ENCODE measurements around the gene PLCD3.
A peak's percentile ranks its signal among the peaks of the same experiment; 100 is the strongest.

The PLCD3 gene

DNA sequence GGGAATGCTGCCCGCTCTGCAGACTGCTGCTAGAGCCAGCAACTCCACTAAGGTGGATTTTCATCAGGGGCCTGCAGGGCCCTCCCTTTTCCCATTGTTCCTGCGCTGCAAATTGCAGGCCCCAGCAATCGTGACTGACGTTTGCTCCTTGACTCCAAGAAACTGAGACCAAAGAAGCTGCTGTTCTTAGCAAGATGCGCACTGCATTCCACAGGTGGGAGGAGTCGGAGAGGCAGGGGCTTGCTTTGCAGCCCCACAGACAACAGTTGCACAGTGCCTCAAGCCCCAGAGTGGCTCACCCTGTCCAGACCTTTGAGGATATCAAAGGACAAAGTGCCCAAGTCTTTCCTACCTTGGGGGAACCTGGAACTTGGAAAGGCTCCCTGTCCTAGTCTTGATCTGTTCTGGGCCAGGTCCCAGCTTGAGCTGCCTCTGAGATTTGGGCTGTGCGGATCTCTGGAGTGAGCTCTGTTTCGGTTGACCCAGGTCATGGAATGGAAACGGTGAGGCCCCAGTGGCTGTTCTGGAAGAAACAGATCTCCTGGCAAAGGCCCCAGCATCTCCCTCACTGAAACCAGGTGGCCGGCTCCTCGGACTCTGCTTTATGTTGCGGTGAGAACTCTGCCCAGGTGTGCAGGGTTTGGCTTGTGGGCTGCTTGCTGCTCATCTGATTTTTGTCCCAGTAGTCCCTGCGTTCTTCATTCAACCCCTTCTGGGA lies 24.9 kb downstream of the PLCD3 start:
- H3K9ac ChIP-seq: peak overlapping the region in 4 of 11 experiments; percentile 5 to 44 (median 28); a peak in 5 of 22 replicates
- no peaks in the 10 kb centered on the region for H3K27me3 ChIP-seq
- no peak overlapping the region for H3K4me3 ChIP-seq
- peaks cover 0 to 84% (median 14%) of the 10 kb centered on the region in 11 experiments; a peak in 9 of 22 replicates for H4K20me1 ChIP-seq
- peaks cover 36 to 56% (median 50%) of the 10 kb centered on the region in 10 experiments for H3K4me1 ChIP-seq
- H3K36me3 ChIP-seq: peaks cover 67 to 71% (median 70%) of the 10 kb centered on the region in 11 experiments
- no peak for TF ChIP-seq Cebpa-rat (IDR thresholded peaks at IDR 0.05)
- H3K9me3 ChIP-seq (replicated peaks in 1 of 11): no peaks in the 10 kb centered on the region
- no peak overlapping the region for H3K4me2 ChIP-seq
- H3K27ac ChIP-seq: peak overlapping the region in 7 of 11 experiments; percentile 16 to 96 (median 95); a peak in 9 of 22 replicates

DNA sequence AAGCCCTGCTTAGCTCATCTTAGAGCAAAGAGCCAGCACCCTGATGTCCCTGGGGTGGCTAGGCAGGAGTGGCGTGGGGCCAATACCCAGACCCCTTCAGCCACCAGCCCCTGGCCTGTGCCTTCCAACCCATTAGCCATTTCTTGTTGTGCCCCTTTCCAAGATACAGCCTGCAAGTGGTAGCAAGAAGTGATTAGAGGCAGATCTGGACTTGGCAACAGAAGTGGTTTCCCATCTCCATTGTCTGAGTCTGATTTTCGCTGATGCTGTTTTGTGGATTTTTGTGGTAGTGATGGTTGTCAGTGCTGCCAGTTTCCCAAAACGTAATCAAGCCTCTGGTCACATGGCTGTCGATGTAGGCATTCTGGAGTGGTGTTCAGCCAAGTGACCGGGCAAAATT lies 25.7 kb downstream of the PLCD3 start:
- Histone ChIP-seq H3K36me3 (peaks cover 76 to 80% (median 79%) of the 10 kb centered on the region in 11 experiments), H3K27me3 (no peaks in the 10 kb centered on the region), H3K4me3 (no peak overlapping the region), H3K4me1 (peaks cover 27 to 55% (median 43%) of the 10 kb centered on the region in 10 experiments), H3K9ac (peak overlapping the region in 3 of 11 experiments; percentile 5 to 13 (median 5); a peak in 4 of 22 replicates), H3K27ac (peak overlapping the region in 2 of 11 experiments; percentile 12 to 34; a peak in 2 of 22 replicates), H3K9me3 (replicated peaks in 1 of 11) (no peaks in the 10 kb centered on the region), H3K4me2 (no peak overlapping the region), H4K20me1 (peaks cover 0 to 91% (median 17%) of the 10 kb centered on the region in 11 experiments; a peak in 9 of 22 replicates)
- TF ChIP-seq Cebpa-rat (IDR thresholded peaks at IDR 0.05): no peak

DNA sequence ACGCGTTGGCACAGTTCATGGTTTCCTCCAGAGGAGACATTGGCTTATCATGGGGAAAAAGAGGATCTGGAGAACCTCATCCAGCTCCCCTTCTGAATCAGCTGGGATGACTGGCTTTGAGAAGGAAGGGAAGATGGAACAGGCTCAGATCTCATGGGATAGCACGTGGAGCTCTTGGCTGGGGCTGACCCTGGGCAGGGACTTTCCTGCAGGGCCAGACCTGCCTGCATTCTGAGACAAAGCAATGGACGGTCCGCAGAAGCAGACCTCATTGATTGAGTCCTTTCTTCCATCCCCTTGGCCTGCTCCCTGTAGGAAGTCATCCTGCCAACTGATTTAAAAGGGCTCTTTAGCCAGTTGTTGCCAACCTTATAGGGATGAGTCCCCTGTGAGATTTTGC lies 26.2 kb downstream of the PLCD3 start:
- Histone ChIP-seq H3K4me2 (no peak overlapping the region), H3K27ac (peak overlapping the region in 1 of 11 experiments; percentile 34; a peak in 1 of 22 replicates), H3K36me3 (peaks cover 81 to 85% (median 83%) of the 10 kb centered on the region in 11 experiments), H3K9ac (peak overlapping the region in 3 of 11 experiments; percentile 5 to 13 (median 5); a peak in 1 of 22 replicates), H3K4me1 (peaks cover 23 to 55% (median 42%) of the 10 kb centered on the region in 10 experiments), H3K4me3 (no peak overlapping the region), H3K9me3 (replicated peaks in 1 of 11) (no peaks in the 10 kb centered on the region), H4K20me1 (peaks cover 0 to 87% (median 17%) of the 10 kb centered on the region in 11 experiments; a peak in 9 of 22 replicates), H3K27me3 (no peaks in the 10 kb centered on the region)
- no peak for TF ChIP-seq Cebpa-rat (IDR thresholded peaks at IDR 0.05)

DNA sequence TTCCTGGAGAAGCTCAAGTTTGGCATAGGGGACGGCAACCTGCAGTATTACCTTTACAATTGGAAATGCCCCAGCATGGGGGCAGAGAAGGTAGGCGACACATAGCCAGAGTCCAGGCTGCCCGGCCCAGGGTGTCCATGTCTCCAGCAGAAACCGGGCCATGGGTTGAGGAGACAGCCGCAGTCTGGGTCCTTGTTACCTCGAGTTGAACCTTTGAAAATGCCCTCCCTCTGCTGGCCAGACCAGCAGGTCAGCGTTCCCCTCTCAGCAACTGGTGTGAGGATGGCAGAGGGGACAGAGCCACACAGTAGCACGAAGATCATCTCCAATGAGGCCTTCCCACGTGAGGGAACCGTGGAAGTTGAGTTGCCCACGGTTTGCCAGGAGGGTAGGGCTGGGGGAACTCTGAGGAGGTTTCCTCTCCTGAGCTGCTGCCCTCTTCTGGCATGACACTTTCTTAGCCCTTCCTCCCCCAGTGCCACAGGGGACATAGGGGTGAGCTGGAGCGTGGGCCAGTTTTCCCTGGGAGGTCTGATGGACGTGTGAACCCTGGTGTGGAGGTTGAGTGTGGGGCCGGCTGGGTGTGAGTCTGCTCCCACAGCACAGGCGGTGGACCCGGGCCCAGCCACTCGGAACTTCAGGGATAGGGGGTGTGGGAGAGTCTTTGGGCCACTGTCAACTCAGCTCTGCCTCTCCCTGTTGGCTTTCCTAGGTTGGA lies 27.2 kb downstream of the PLCD3 start:
- Histone ChIP-seq H3K36me3 (peaks cover 89 to 94% (median 92%) of the 10 kb centered on the region in 11 experiments), H4K20me1 (peaks cover 0 to 77% (median 17%) of the 10 kb centered on the region in 11 experiments; a peak in 9 of 22 replicates), H3K27ac (peak overlapping the region in 1 of 11 experiments; percentile 41; a peak in 3 of 22 replicates), H3K4me3 (no peak overlapping the region), H3K9ac (peak overlapping the region in 1 of 11 experiments; percentile 6; a peak in 1 of 22 replicates), H3K9me3 (replicated peaks in 1 of 11) (no peaks in the 10 kb centered on the region), H3K27me3 (no peaks in the 10 kb centered on the region), H3K4me1 (peaks cover 12 to 44% (median 32%) of the 10 kb centered on the region in 10 experiments), H3K4me2 (no peak overlapping the region)
- TF ChIP-seq Cebpa-rat (IDR thresholded peaks at IDR 0.05): no peak

DNA sequence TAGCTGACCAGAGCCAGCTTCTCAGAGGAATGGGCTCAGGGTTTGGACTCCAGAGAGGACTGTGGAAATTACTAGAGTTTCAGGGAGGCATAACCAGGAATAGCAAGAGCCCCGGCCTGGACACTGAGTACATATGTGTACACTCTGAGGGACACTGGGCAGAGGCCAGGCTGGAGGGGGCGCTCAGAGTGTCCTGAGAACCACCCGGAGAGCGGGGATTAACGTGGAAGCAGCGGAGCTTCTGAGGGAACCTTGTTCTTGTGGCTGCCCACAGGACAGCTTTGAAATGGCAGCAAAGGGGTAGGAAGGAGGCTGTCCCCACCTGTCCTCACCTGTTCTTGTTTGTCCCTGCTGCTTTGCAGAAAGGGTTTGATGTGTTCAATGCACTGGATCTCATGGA lies 27.8 kb downstream of the PLCD3 start:
- Histone ChIP-seq H3K4me3 (no peak overlapping the region), H3K27ac (0 out of 22 replicates have a peak overlapping the region, but pooled peaks of 1 of the 11 experiments have one; percentile 53), H3K36me3 (peaks cover 94 to 99% (median 97%) of the 10 kb centered on the region in 11 experiments), H3K4me2 (no peak overlapping the region), H3K4me1 (peaks cover 7 to 39% (median 26%) of the 10 kb centered on the region in 10 experiments), H4K20me1 (peaks cover 0 to 77% (median 17%) of the 10 kb centered on the region in 11 experiments; a peak in 9 of 22 replicates), H3K9ac (no peak overlapping the region), H3K27me3 (no peaks in the 10 kb centered on the region), H3K9me3 (replicated peaks in 1 of 11) (no peaks in the 10 kb centered on the region)
- no peak for TF ChIP-seq Cebpa-rat (IDR thresholded peaks at IDR 0.05)

DNA sequence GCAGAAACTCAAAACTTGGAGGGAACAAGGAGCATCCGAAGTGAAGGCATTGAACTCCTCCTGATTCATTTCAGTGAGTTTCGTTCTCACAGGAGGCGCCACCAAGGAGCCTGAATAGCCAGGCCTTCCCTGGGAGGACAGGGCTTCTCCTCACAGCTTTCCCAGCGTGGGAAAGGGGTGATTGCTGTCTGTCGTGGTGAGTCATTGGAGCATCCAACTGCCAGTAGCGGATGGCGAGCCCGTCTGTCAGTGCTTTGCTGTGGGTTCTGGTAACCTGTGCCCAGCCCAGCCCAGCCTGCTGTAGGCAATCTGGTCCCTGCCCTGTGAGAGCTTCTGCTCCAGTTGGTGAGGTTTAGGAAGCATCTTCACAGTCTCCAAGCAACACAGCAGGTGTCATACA lies 28.3 kb downstream of the PLCD3 start:
- H3K4me1 ChIP-seq: peaks cover 2 to 34% (median 21%) of the 10 kb centered on the region in 10 experiments; a peak in 18 of 20 replicates
- TF ChIP-seq Cebpa-rat (IDR thresholded peaks at IDR 0.05): no peak
- H3K9me3 ChIP-seq (replicated peaks in 1 of 11): no peaks in the 10 kb centered on the region
- no peak overlapping the region for H3K4me3 ChIP-seq
- no peaks in the 10 kb centered on the region for H3K27me3 ChIP-seq
- peaks cover 94 to 100% (median 98%) of the 10 kb centered on the region in 11 experiments for H3K36me3 ChIP-seq
- no peak overlapping the region for H3K9ac ChIP-seq
- H3K4me2 ChIP-seq: no peak overlapping the region
- H4K20me1 ChIP-seq: peaks cover 0 to 77% (median 17%) of the 10 kb centered on the region in 11 experiments; a peak in 10 of 22 replicates
- H3K27ac ChIP-seq: peak overlapping the region in 1 of 11 experiments; percentile 53; a peak in 1 of 22 replicates

DNA sequence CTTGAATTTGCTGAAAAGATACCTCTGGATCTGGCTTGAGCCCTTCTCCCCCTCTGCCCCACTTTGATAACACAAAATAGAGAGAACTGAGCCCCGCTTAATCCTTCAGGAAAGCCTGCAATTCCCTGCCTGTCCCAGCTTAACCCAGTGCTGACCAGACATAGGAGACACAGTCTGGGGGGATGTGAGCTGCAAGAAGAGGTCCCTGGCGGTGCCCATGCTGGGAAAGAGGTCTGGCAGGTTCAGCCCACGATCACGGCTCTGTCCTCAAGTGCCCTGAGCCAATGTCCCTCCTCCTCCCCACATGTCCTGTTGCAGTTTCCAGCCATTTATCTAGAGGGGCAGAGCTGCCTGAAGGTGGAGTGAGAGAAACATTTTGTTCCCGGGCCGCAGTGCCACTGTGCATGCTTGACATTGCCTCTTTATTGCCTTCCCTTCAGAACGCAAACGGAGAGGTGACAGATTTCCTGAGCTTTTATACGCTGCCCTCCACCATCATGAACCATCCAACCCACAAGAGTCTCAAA lies 29.0 kb downstream of the PLCD3 start:
- H3K4me1 ChIP-seq: peaks cover 0 to 27% (median 14%) of the 10 kb centered on the region in 10 experiments; a peak in 15 of 20 replicates
- no peak overlapping the region for H3K4me2 ChIP-seq
- peak overlapping the region in 2 of 11 experiments; percentile 4 to 46; a peak in 1 of 22 replicates for H3K9ac ChIP-seq
- H3K9me3 ChIP-seq (replicated peaks in 1 of 11): no peaks in the 10 kb centered on the region
- peak overlapping the region in 1 of 11 experiments; percentile 53; a peak in 1 of 22 replicates for H3K27ac ChIP-seq
- no peaks in the 10 kb centered on the region for H3K27me3 ChIP-seq
- H3K36me3 ChIP-seq: peaks cover 94 to 100% (median 98%) of the 10 kb centered on the region in 11 experiments
- TF ChIP-seq Cebpa-rat (IDR thresholded peaks at IDR 0.05): no peak
- peaks cover 0 to 77% (median 17%) of the 10 kb centered on the region in 11 experiments; a peak in 13 of 22 replicates for H4K20me1 ChIP-seq
- H3K4me3 ChIP-seq: no peak overlapping the region

DNA sequence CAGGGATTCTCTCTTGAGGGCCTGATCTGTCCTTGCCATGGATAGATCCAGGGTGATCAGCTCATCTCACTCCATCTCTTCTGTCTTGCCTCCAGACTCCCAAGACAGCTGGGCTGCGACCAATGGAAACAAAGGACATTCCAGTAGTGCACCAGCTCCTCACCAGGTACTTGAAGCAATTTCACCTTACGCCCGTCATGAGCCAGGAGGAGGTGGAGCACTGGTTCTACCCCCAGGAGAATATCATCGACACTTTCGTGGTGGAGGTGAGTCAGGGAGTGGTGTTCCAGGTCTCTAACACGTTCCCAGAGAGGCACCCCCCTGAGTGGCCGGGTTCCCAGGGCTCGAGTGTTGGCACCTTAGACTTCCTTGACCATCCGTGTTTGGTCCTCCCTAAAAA lies 29.5 kb downstream of the PLCD3 start:
- no peaks in the 10 kb centered on the region for H3K27me3 ChIP-seq
- no peak overlapping the region for H3K4me3 ChIP-seq
- H3K4me1 ChIP-seq: peaks cover 0 to 24% (median 10%) of the 10 kb centered on the region in 10 experiments; a peak in 11 of 20 replicates
- H3K27ac ChIP-seq: peak overlapping the region in 3 of 11 experiments; percentile 19 to 53 (median 40); a peak in 4 of 22 replicates
- H3K9me3 ChIP-seq (replicated peaks in 1 of 11): no peaks in the 10 kb centered on the region
- peaks cover 0 to 77% (median 17%) of the 10 kb centered on the region in 11 experiments; a peak in 12 of 22 replicates for H4K20me1 ChIP-seq
- no peak for TF ChIP-seq Cebpa-rat (IDR thresholded peaks at IDR 0.05)
- H3K4me2 ChIP-seq: peak overlapping the region in 2 of 11 experiments; percentile 3 to 41; a peak in 2 of 22 replicates
- peaks cover 94 to 100% (median 98%) of the 10 kb centered on the region in 11 experiments for H3K36me3 ChIP-seq
- H3K9ac ChIP-seq: peak overlapping the region in 7 of 11 experiments; percentile 7 to 46 (median 33); a peak in 4 of 22 replicates
